Aorta (tissue), 5 donors: Measurements from ENCODE around the gene CLEC4M. TPM values are rescaled to one million over a fixed set of nuclear protein-coding genes. Genes with fewer than 3 reads are reported as not detected.

Source experiments
- ATAC-seq: fragments of 200-7000 bp; cut with Tn5 transposase; one replicate; pipeline ENCODE4 v1.9.1; 2022; ENCODE audit warnings: moderate library complexity; ENCODE audit not compliant: low FRiP score
- DNase-seq, 2 donors: peaks; one replicate each; pipeline ENCODE4 v3.0.0-alpha.2; 2020
- H3K27ac ChIP-seq, 2 donors: one replicate each; pipeline ENCODE4 v1.5.1; 2013; ENCODE audit warnings: low read length in 2 of 2, mild to moderate bottlenecking in 2 of 2, moderate library complexity in 2 of 2, control low read depth in 1 of 2, inconsistent platforms in 1 of 2, low read depth in 1 of 2
- H3K27me3 ChIP-seq, 2 donors: one replicate each; pipeline ENCODE4 v1.6.1; 2013; ENCODE audit warnings: control low read depth in 1 of 2, low read length in 1 of 2, mild to moderate bottlenecking in 1 of 2, moderate library complexity in 1 of 2; ENCODE audit not compliant: insufficient read depth in 2 of 2, control insufficient read depth in 1 of 2
- H3K36me3 ChIP-seq, 2 donors: one replicate each; pipeline ENCODE4 v1.6.1; 2013; ENCODE audit warnings: control low read depth in 1 of 2, low read length in 1 of 2, mild to moderate bottlenecking in 1 of 2; ENCODE audit not compliant: insufficient read depth in 2 of 2, control insufficient read depth in 1 of 2
- H3K4me1 ChIP-seq, 2 donors: one replicate each; pipeline ENCODE4 v1.6.1; 2013; ENCODE audit warnings: low read length in 2 of 2, control low read depth in 1 of 2, mild to moderate bottlenecking in 1 of 2, moderate library complexity in 1 of 2; ENCODE audit not compliant: insufficient read depth in 2 of 2, control insufficient read depth in 1 of 2
- H3K4me3 ChIP-seq, 2 donors: one replicate each; pipeline ENCODE4 v1.5.1; 2013; ENCODE audit warnings: low read length in 2 of 2, control low read depth in 1 of 2, mild to moderate bottlenecking in 1 of 2
- H3K9me3 ChIP-seq: one replicate; pipeline ENCODE4 v1.6.1; 2013; ENCODE audit warnings: mild to moderate bottlenecking, low read length; ENCODE audit not compliant: control insufficient read depth
- WGBS, 2 donors: extraction: QIAGEN DNeasy Blood & Tissue Kit; methylation state at CpG; one replicate each; pipeline ENCODE4 v1.1.7; 2013; 5-methylcytosine and 5-hydroxymethylcytosine counted together
- intact Hi-C, 2 donors: fragments of 100-400 bp; cut with DNase I; formaldehyde crosslinking; loops; one replicate each; pipeline versions ENCODE4 v1.14.2 to v1.15.0; 2022
- polyA plus RNA-seq, 2 donors: library from polyadenylated mRNA; stranded (reverse); fragments of 200-250 nt; gene quantifications; one replicate each; pipeline ENCODE4 v1.2.3, GENCODE V29; 2013
- total RNA-seq, 2 donors: library from RNA; stranded (reverse); fragmentation: NEBNext Ultra II Directional; extraction: Animal tissue kit (Norgen Biotek cat#: 25700); gene quantifications; one replicate each; pipeline ENCODE4 v1.2.1, GENCODE V29; 2021
- donor health status: healthy with polysubstance abuse.
- donor health status: Bipolar disorder and iron deficiency.
- donor health status: DM: no; HTN: no; CAD: no.
- donor health status: DM: no; HTN: no; CAD: no.
- donor health status: DM: yes; HTN: yes; CAD: no.

Gene CLEC4M
- total and polyA plus RNA-seq, 4 donors: 0.50 TPM; not detected in 3

DNA sequence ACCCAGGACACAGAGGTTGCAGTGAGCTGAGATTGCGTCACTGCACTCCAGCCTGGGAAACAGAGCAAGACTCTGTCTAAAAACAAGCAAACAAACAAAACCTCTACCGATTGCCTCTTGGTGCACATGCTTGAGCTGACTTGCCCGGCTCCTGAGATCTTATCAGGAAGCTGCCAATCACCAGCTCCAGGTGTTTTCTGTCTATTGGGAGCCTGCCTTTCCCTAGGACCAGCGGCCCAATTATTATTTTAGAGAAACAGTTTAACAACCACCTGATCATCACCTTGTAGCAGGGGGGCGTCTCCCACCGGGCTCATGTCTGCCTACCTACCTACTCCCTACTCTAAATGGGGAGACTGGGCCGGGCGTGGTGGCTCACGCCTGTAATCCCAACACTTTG lies 10.8 kb downstream of the CLEC4M start:
- DNase-seq: no peak
- Histone ChIP-seq H3K27ac (no peak overlapping the region), H3K9me3 (peaks cover 1% of the 10 kb centered on the region), H3K27me3 (no peaks in the 10 kb centered on the region), H3K4me1 (no peaks in the 10 kb centered on the region), H3K4me3 (no peak overlapping the region), H3K36me3 (no peaks in the 10 kb centered on the region)
- ATAC-seq: no peak
- intact Hi-C loops: no loop called here
- 80 to 86% methylated on average over 9 of the region's 9 CpGs for WGBS, 2 donors

DNA sequence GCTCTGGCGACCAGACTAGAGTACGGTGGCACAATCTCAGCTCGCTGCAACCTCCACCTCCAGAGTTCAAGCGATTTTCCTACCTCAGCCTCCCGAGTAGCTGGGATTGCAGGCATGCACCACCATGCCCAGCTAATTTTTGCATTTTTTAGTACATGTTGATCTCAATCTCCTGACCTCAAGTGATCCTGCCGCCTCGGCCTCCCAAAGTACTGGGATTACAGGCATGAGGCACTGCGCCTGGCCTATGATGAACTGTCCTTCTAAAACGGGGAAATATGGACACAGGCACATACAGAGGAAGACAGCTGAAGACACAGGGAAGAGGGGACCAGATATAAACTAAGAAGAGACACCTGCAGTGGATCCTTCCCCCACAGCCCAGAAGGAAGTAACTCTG lies 12.7 kb downstream of the CLEC4M start:
- WGBS, 2 donors: 88 to 91% methylated on average over 9 of the region's 9 CpGs
- ATAC-seq: no peak
- no peak overlapping the region for H3K27ac ChIP-seq
- no peaks in the 10 kb centered on the region for H3K4me1 ChIP-seq
- intact Hi-C loops: no loop called here
- H3K36me3 ChIP-seq: no peaks in the 10 kb centered on the region
- DNase-seq: no peak
- H3K27me3 ChIP-seq: no peaks in the 10 kb centered on the region
- peaks cover 4% of the 10 kb centered on the region for H3K9me3 ChIP-seq
- H3K4me3 ChIP-seq: no peak overlapping the region

DNA sequence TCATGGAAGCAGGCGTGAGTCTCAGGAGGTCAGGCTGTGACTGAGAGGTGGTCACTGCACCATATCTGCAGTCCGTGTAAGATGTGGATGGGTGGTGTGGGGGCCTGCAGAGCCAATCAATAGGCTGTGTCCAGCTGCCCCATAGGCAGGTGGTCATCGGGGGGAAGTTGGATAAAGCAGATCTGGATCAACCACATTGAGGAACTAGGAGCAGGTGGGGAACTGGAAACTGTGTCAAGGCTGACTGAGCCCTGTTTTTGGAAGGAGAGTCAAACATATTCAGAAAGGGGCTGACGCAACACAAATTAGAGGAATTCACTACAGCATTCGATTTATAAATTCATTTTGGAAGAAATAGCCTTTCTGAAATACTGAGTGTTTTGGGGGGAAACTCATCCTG lies 15.0 kb downstream of the CLEC4M start:
- WGBS, 2 donors: 62 to 72% methylated on average over 5 of the region's 5 CpGs
- Histone ChIP-seq H3K36me3 (no peaks in the 10 kb centered on the region), H3K9me3 (peaks cover 4% of the 10 kb centered on the region), H3K4me1 (no peaks in the 10 kb centered on the region), H3K4me3 (no peak overlapping the region), H3K27ac (no peak overlapping the region), H3K27me3 (no peaks in the 10 kb centered on the region)
- no peak for DNase-seq
- no peak for ATAC-seq
- intact Hi-C loops: no loop called here

DNA sequence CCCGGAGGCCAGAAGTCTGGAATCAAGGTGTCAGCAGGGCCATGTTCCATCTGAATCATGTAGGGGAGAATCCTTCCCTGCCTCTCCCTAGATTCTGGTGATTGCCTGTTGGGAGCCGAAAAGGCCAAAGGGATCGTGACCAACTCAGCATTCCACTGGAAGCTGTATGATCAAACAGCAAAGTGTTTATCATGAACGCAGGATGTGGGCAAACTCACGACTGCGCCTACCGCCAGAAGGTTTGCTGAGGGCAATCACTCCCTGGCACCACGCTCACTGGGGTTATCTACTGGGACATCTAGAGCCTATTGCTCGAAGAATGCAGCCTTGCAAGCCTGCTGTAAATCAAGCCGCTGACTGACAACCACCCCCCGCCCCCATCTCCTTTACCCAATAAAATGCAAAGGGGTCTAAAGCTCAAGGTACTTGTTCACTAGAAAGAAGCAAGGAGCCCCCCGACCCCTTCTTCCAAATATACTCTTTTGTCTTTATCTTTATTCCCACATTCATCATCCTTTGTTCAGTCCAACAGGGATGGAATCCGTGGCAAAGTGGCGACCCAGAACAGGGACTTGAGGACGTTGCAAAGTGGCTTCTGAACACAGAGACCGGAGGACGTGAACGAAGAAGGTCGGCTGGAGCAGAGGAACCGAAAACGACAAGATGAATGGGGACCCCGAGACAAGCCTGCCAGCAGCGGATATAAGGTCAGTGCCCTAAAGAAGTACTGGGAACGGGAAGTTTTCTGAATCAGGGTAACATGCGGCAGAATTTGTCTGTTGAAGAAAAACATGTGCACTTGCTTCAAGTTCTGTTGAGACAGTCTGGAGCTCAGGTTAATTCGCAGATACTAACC lies 16.8 kb downstream of the CLEC4M start:
- no peaks in the 10 kb centered on the region for H3K4me1 ChIP-seq
- ATAC-seq (no peak), DNase-seq (no peak)
- no peak overlapping the region for H3K27ac ChIP-seq
- H3K9me3 ChIP-seq: peaks cover 4% of the 10 kb centered on the region
- intact Hi-C loops: no loop called here
- no peaks in the 10 kb centered on the region for H3K36me3 ChIP-seq
- 79 to 86% methylated on average over 26 of the region's 26 CpGs for WGBS, 2 donors
- H3K27me3 ChIP-seq: no peaks in the 10 kb centered on the region
- no peak overlapping the region for H3K4me3 ChIP-seq

DNA sequence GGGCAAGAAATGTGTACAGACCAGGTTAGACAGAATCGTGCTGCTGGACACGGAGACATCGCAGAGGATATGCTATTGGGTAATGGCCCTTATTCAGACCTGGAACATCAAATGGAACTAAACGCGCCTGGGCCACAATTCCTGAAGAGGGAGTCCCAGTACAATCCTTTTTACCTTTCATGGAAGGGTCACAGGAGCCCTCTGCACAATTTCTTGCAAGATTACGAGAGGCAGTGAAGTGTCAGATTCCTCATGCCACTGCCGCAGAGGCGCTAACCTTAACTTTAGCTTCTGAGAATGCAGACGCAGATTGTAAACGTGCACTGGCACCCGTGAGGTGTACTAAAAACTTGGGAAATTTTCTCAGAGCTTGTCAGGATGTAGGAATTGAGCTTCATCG lies 18.1 kb downstream of the CLEC4M start:
- Histone ChIP-seq H3K4me3 (no peak overlapping the region), H3K27ac (no peak overlapping the region), H3K27me3 (no peaks in the 10 kb centered on the region), H3K9me3 (peaks cover 3% of the 10 kb centered on the region), H3K36me3 (no peaks in the 10 kb centered on the region), H3K4me1 (no peaks in the 10 kb centered on the region)
- 44 to 47% methylated on average over 12 of the region's 12 CpGs for WGBS, 2 donors
- no peak for DNase-seq
- intact Hi-C loops: no loop called here
- ATAC-seq: no peak

DNA sequence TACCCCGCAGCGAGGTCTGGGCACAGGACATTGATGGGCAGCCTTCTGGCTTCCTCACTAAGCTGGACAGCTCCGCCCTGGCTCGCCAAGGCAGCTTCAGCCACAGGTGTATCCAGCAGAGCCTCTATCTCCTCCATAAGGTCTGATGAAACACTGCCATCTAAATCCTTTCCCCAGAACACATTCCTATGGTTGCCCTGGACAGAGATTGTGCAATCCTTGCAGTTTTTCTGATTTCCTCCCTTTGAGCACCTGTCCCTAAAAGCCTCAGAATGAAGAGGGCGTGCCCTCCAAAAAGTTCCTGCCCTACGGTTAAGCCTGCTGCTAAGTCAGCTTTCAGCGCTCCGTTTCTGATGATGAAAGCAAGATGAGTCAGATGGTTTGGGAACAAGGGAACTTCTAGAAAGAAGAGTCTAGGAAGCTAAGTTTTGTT lies 21.0 kb downstream of the CLEC4M start:
- DNase-seq (no peak), ATAC-seq (no peak)
- Histone ChIP-seq H3K9me3 (peaks cover 3% of the 10 kb centered on the region), H3K36me3 (no peaks in the 10 kb centered on the region), H3K27me3 (no peaks in the 10 kb centered on the region), H3K27ac (no peak overlapping the region), H3K4me3 (no peak overlapping the region), H3K4me1 (no peaks in the 10 kb centered on the region)
- 32 to 35% methylated on average over 8 of the region's 8 CpGs for WGBS, 2 donors
- intact Hi-C loops: no loop called here

DNA sequence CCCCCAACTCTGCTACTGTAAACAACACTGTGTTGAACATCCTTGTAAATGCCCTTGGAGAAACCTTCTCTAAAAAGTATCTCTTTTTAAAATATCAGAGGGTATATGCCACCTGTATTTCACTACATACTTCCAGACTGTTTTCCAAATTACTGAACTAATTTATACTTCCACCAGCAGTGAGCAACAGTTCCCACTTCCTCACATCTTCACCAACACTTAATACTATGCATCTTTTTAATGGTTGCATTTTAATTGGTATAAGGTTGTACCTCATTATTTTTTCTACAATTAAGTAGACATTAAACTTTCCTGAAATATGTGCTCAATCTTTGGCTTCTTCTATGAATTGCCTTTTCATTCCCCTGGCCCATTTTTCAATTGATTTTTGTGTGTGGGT lies 21.8 kb downstream of the CLEC4M start:
- intact Hi-C loops: no loop called here
- Histone ChIP-seq H3K4me3 (no peak overlapping the region), H3K4me1 (no peaks in the 10 kb centered on the region), H3K9me3 (no peaks in the 10 kb centered on the region), H3K27me3 (no peaks in the 10 kb centered on the region), H3K36me3 (no peaks in the 10 kb centered on the region), H3K27ac (no peak overlapping the region)
- ATAC-seq: no peak
- no peak for DNase-seq

DNA sequence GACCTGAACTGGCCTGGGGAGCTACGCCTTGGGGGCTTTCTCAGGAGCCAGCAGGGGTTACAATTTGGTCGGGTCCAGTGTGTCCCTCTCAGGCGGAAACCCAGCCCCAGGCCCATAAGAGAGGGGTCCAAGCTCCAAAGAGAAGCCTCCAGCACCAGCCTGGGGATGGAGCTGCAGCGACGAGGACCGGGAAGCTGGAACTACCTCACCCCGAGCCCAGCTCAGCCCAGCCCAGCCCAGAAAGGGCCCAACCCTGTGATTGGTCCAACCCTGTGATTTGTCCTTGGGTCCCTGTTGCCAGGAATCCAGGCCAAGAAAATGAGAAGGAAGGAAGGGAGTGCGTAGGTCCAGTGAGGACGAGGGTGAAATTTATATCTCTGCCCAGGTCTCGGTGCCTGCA lies 24.1 kb downstream of the CLEC4M start:
- DNase-seq (peak in 1 of 2 donors; percentile 73), ATAC-seq (peak; percentile 20)
- Histone ChIP-seq H3K4me1 (no peaks in the 10 kb centered on the region), H3K36me3 (no peaks in the 10 kb centered on the region), H3K27me3 (no peaks in the 10 kb centered on the region), H3K9me3 (no peaks in the 10 kb centered on the region), H3K4me3 (no peak overlapping the region), H3K27ac (no peak overlapping the region)
- intact Hi-C loops: no loop called here
- 11 to 14% methylated on average over 10 of the region's 10 CpGs for WGBS, 2 donors

DNA sequence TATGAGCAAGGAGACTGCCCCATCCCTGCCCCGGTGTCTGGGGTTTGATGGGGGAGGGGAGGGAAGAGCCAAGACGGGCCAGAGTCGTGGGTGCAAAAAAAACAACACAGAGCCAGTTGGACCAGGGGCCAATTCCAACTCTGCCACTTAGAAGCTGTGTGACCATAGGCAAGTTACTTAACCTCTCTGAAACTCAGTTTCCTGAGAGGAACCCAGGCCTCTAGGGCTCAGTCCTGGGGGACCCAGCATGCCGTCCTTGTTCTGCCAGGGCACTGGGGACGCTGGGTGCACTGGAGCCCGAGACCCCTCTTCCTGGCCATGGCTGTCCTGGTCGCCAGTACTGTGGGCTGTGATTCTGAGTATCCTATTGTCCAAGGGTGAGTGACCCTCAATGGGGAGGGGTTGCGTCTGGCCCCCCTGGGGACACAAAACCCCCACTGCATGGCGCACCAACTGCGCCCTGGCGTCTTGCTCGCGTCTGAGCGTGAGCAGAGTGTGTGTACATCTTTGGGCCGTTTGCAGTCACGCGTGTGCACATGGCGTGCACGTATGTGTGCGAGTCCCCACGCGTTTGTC lies 24.6 kb downstream of the CLEC4M start:
- Histone ChIP-seq H3K9me3 (no peaks in the 10 kb centered on the region), H3K27ac (no peak overlapping the region), H3K27me3 (no peaks in the 10 kb centered on the region), H3K4me1 (no peaks in the 10 kb centered on the region), H3K4me3 (no peak overlapping the region), H3K36me3 (no peaks in the 10 kb centered on the region)
- DNase-seq: no peak
- 7 to 8% methylated on average over 22 of the region's 22 CpGs for WGBS, 2 donors
- ATAC-seq: peak; percentile 36
- intact Hi-C loops: no loop called here
